Large intestine (tissue), 3 donors: ENCODE data around the gene ZBTB25. TPM values are rescaled to one million over a fixed set of nuclear protein-coding genes. Genes with fewer than 3 reads are reported as not detected.

Source experiments
- DNase-seq, 2 donors: peaks; one replicate each; pipeline versions ENCODE4 v3.0.0 to v3.0.0-alpha.2; 2013
- H3K27ac ChIP-seq: one replicate; pipeline ENCODE4 v1.5.1; 2013; ENCODE audit warnings: low read length
- H3K27me3 ChIP-seq: 2 replicates; pipeline ENCODE4 v1.6.1; 2013; ENCODE audit warnings: low read length; ENCODE audit not compliant: control insufficient read depth, insufficient read depth
- H3K36me3 ChIP-seq: 2 replicates; pipeline ENCODE4 v1.6.1; 2013; ENCODE audit warnings: low read length; ENCODE audit not compliant: control insufficient read depth, insufficient read depth
- H3K4me1 ChIP-seq: one replicate; pipeline ENCODE4 v1.6.1; 2013; ENCODE audit warnings: low read length; ENCODE audit not compliant: control insufficient read depth, insufficient read depth
- H3K4me3 ChIP-seq: one replicate; pipeline ENCODE4 v1.5.1; 2013; ENCODE audit warnings: low read length
- H3K9me3 ChIP-seq: one replicate; pipeline ENCODE4 v1.6.1; 2013; ENCODE audit warnings: mild to moderate bottlenecking, low read depth, low read length, moderate library complexity; ENCODE audit not compliant: control insufficient read depth
- WGBS: methylation state at CpG from one replicate; pipeline ENCODE4 v1.1.5; 2013; ENCODE audit warnings: low lambda C conversion rate; ENCODE audit not compliant: insufficient coverage; 5-methylcytosine and 5-hydroxymethylcytosine counted together
- polyA plus RNA-seq: library from polyadenylated mRNA; unstranded; fragments of 120-200 nt; gene quantifications from one replicate; pipeline ENCODE4 v1.2.1, GENCODE V29; 2013

ZBTB25 gene
- polyA plus RNA-seq, 1 donor = 11.0 TPM

DNA sequence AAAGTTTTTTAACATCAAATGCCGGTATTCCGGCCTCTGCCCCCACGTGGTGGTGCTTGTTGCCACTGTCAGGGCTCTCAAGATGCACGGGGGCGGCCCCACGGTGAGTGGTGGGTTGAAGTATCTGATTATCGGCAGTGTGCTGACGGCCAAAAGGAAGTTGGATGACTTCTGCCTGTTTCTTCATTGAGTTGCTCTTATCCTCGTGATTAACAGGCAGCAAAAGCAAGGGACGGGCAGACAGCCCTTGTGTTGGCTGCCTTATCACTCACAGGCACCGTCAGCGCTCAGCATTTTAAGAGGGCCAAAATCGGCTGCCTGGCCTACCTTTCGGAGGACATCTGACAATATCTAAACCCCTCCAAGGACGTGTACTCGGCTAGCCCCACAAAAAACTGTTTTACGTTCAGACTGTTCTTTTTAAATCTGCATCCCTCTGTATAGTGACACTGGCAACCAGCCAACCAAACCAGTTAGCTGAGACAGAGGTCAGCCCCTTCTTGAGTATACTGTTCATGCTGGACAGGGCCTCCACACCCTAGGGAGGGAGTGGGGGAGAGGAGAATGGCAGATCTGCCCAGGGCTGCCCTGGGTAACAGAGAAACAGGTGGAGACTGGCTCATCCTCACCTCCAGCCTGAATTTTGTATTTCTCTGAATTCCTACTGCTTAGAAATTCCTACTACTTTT, 61.2 kb downstream of the ZBTB25 start:
- WGBS = no CpG with 5 or more reads among the region's 17 CpGs
- peaks cover 35% of the 10 kb centered on the region for H3K36me3 ChIP-seq
- H3K4me1 ChIP-seq = peaks cover 7% of the 10 kb centered on the region
- no peak for DNase-seq
- H3K27me3 ChIP-seq = no peaks in the 10 kb centered on the region
- no peak overlapping the region for H3K27ac ChIP-seq
- H3K9me3 ChIP-seq = no peaks in the 10 kb centered on the region
- no peak overlapping the region for H3K4me3 ChIP-seq

GRCh38 chr14:64440494-64440893, 63.1 kb downstream of the ZBTB25 start:
- Histone ChIP-seq H3K36me3 (peaks cover 37% of the 10 kb centered on the region), H3K4me3 (no peak overlapping the region), H3K4me1 (peaks cover 11% of the 10 kb centered on the region), H3K27me3 (no peaks in the 10 kb centered on the region), H3K9me3 (no peaks in the 10 kb centered on the region), H3K27ac (no peak overlapping the region)
- no peak for DNase-seq
- 100% methylated on average over 1 of the region's 3 CpGs for WGBS

GRCh38 chr14:64439141-64439540, 64.5 kb downstream of the ZBTB25 start:
- WGBS = 90% methylated on average over 2 of the region's 6 CpGs
- H3K36me3 ChIP-seq = peaks cover 32% of the 10 kb centered on the region

GRCh38 chr14:64438181-64438841, 65.3 kb downstream of the ZBTB25 start:
- Histone ChIP-seq H3K9me3 (no peaks in the 10 kb centered on the region), H3K4me3 (no peak overlapping the region), H3K27ac (peak overlapping the region; percentile 39), H3K4me1 (peaks cover 13% of the 10 kb centered on the region), H3K27me3 (no peaks in the 10 kb centered on the region), H3K36me3 (peaks cover 28% of the 10 kb centered on the region)
- DNase-seq = peak; percentile 47 to 74
- no CpG with 5 or more reads among the region's 3 CpGs for WGBS

More at GRCh38 chr14:64439141-64439540, 64.5 kb downstream of the ZBTB25 start:
- H3K27me3 ChIP-seq = no peaks in the 10 kb centered on the region
- peaks cover 13% of the 10 kb centered on the region for H3K4me1 ChIP-seq
- no peaks in the 10 kb centered on the region for H3K9me3 ChIP-seq
- peak overlapping the region; percentile 39 for H3K27ac ChIP-seq
- DNase-seq = no peak
- H3K4me3 ChIP-seq = no peak overlapping the region

DNA sequence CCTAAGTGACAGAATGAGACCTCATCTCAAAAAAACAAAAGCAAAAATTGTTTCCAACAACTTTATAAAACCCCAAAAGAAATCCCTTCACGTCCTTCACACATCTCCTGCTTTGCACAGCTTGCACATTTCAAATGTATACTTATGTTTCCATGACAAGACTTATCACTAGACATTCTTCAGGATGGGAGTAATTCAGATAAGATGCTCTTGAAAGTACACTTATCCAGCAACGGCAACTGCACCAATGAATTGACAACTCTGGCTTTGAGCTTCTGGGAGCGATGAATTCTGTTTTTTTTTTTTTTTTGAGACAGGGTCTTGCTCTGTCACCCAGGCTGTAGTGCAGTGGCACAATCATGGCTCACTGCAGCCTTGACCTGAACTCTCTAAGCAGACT, 69.1 kb downstream of the ZBTB25 start:
- H3K4me3 ChIP-seq = no peak overlapping the region
- WGBS = 50% methylated on average over 1 of the region's 3 CpGs
- peaks cover 13% of the 10 kb centered on the region for H3K4me1 ChIP-seq
- peaks cover 30% of the 10 kb centered on the region for H3K36me3 ChIP-seq
- H3K27ac ChIP-seq = no peak overlapping the region
- H3K27me3 ChIP-seq = no peaks in the 10 kb centered on the region
- peak; percentile 16 to 45 for DNase-seq
- no peaks in the 10 kb centered on the region for H3K9me3 ChIP-seq

DNA sequence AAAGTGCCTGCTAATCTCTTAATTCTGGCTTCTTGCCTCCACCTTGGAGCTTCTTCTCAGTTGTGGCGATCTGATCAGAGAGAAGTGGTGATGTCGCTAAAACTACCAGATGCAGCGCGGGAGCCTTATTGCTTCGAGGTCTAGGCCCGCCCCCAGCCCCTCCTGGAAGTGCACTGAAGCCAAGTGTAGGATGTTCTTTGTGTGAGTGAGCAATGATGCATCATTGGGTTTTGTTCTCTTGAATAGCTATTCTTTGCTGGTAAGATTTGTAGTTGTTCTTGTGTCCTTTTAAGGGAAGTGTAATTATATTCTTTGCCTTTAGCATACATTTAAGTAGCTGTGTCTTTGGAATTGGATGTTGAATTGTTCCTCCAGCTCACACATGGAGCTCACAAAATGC, 79.7 kb downstream of the ZBTB25 start:
- peaks cover 54% of the 10 kb centered on the region for H3K36me3 ChIP-seq
- no peak overlapping the region for H3K4me3 ChIP-seq
- DNase-seq = no peak
- H3K9me3 ChIP-seq = no peaks in the 10 kb centered on the region
- no CpG with 5 or more reads among the region's 6 CpGs for WGBS
- no peaks in the 10 kb centered on the region for H3K27me3 ChIP-seq
- no peak overlapping the region for H3K27ac ChIP-seq
- no peaks in the 10 kb centered on the region for H3K4me1 ChIP-seq

GRCh38 chr14:64422756-64423155, 80.9 kb downstream of the ZBTB25 start:
- Histone ChIP-seq H3K4me3 (no peak overlapping the region), H3K36me3 (peaks cover 56% of the 10 kb centered on the region), H3K4me1 (no peaks in the 10 kb centered on the region), H3K27me3 (no peaks in the 10 kb centered on the region), H3K27ac (no peak overlapping the region), H3K9me3 (no peaks in the 10 kb centered on the region)
- WGBS = no CpG with 5 or more reads among the region's 7 CpGs
- DNase-seq = no peak

GRCh38 chr14:64422005-64422404, 81.6 kb downstream of the ZBTB25 start:
- DNase-seq = no peak
- Histone ChIP-seq H3K27me3 (no peaks in the 10 kb centered on the region), H3K36me3 (peaks cover 56% of the 10 kb centered on the region), H3K9me3 (no peaks in the 10 kb centered on the region), H3K4me1 (no peaks in the 10 kb centered on the region), H3K27ac (no peak overlapping the region), H3K4me3 (no peak overlapping the region)
- WGBS = no CpG with 5 or more reads among the region's 1 CpG

DNA sequence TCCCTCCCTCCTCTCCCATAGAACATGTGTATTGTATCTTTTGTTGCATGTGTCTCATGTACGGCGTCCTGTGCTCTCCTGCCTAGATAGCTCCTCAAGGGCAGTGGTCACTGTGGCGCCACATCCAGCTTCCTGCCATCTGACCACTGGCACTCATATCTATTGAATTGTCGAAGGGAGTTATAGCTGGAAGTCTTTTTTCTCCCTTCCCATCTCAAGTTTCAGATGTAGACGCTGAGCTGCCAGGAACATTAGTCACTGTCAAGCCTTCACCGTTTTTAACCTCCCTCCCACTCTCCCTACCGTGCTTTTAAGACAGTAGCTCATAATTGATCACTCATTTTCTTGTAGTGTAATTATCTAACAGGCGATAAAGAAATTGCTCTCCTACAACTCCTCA, 82.5 kb downstream of the ZBTB25 start:
- 100% methylated on average over 1 of the region's 8 CpGs for WGBS
- H3K36me3 ChIP-seq = peaks cover 62% of the 10 kb centered on the region
- no peak overlapping the region for H3K4me3 ChIP-seq
- H3K27ac ChIP-seq = no peak overlapping the region
- DNase-seq = no peak
- H3K9me3 ChIP-seq = no peaks in the 10 kb centered on the region
- H3K4me1 ChIP-seq = no peaks in the 10 kb centered on the region
- H3K27me3 ChIP-seq = no peaks in the 10 kb centered on the region

- Histone ChIP-seq H3K4me1 (no peaks in the 10 kb centered on the region), H3K27ac (no peak overlapping the region), H3K9me3 (no peaks in the 10 kb centered on the region), H3K27me3 (no peaks in the 10 kb centered on the region), H3K4me3 (no peak overlapping the region), H3K36me3 (peaks cover 61% of the 10 kb centered on the region)
- WGBS = no CpG with 5 or more reads among the region's 7 CpGs
- DNase-seq = no peak
Observed at GRCh38 chr14:64419003-64419402, 84.6 kb downstream of the ZBTB25 start.

GRCh38 chr14:64417771-64418125, 85.9 kb downstream of the ZBTB25 start:
- Histone ChIP-seq H3K27ac (no peak overlapping the region), H3K36me3 (peaks cover 57% of the 10 kb centered on the region), H3K4me1 (no peaks in the 10 kb centered on the region), H3K27me3 (no peaks in the 10 kb centered on the region), H3K4me3 (no peak overlapping the region), H3K9me3 (no peaks in the 10 kb centered on the region)
- DNase-seq = no peak
- WGBS = no CpG with 5 or more reads among the region's 7 CpGs
